NCI-H2081 treated with DMSO at 0.1 percent for 48 hours (cell line): ENCODE results near the gene C1QTNF9.
"Not testable (repeated sequence)": the region's sequence is repeated elsewhere in the genome, so short reads cannot be mapped to it uniquely, and the experiment has no call there.

Experiments
- DNase-seq: peaks from one replicate; lab custom pipeline; 2025; lab: John Stamatoyannopoulos, UW

The C1QTNF9 gene

GRCh38 chr13:24321416-24321815 lies 12.0 kb downstream of the C1QTNF9 start:
- not testable (repeated sequence) for DNase-seq

- DNase-seq, result not testable (repeated sequence)
These were observed 13.1 kb downstream of the C1QTNF9 start for GRCh38 chr13:24322470-24322869.

GRCh38 chr13:24323036-24323738 lies 13.8 kb downstream of the C1QTNF9 start:
- no peak for DNase-seq

- DNase-seq, result no peak
These were observed 14.3 kb downstream of the C1QTNF9 start for GRCh38 chr13:24323739-24324075.

- DNase-seq, result not testable (repeated sequence)
These were observed 18.2 kb downstream of the C1QTNF9 start for GRCh38 chr13:24327598-24327997.

- no peak for DNase-seq
These were observed 18.8 kb downstream of the C1QTNF9 start for GRCh38 chr13:24328145-24328544.

- DNase-seq, result no peak
These were observed 29.3 kb downstream of the C1QTNF9 start for GRCh38 chr13:24338721-24339120.

GRCh38 chr13:24339937-24340607 lies 30.7 kb downstream of the C1QTNF9 start:
- no peak for DNase-seq

- DNase-seq, result no peak
These were observed 31.2 kb downstream of the C1QTNF9 start for GRCh38 chr13:24340608-24340955.

GRCh38 chr13:24341439-24341838 lies 32.1 kb downstream of the C1QTNF9 start:
- DNase-seq, result no peak

GRCh38 chr13:24348385-24348784 lies 39.0 kb downstream of the C1QTNF9 start:
- DNase-seq, result no peak

- DNase-seq, result peak; percentile 11
These were observed 39.6 kb downstream of the C1QTNF9 start for GRCh38 chr13:24348797-24349515.

GRCh38 chr13:24349778-24350664 lies 40.6 kb downstream of the C1QTNF9 start:
- DNase-seq, result not testable (repeated sequence)

GRCh38 chr13:24351423-24351822 lies 42.0 kb downstream of the C1QTNF9 start:
- DNase-seq, result no peak

- DNase-seq, result no peak
These were observed 44.4 kb downstream of the C1QTNF9 start for GRCh38 chr13:24353736-24354135.

- no peak for DNase-seq
These were observed 45.7 kb downstream of the C1QTNF9 start for GRCh38 chr13:24355103-24355502.

- DNase-seq, result no peak
These were observed 46.9 kb downstream of the C1QTNF9 start for GRCh38 chr13:24356270-24356669.

GRCh38 chr13:24356837-24357236 lies 47.5 kb downstream of the C1QTNF9 start:
- DNase-seq, result no peak

- no peak for DNase-seq
These were observed 48.4 kb downstream of the C1QTNF9 start for GRCh38 chr13:24357756-24358155.

GRCh38 chr13:24358836-24359235 lies 49.5 kb downstream of the C1QTNF9 start:
- DNase-seq, result not testable (repeated sequence)

GRCh38 chr13:24359252-24359651 lies 49.9 kb downstream of the C1QTNF9 start:
- DNase-seq, result not testable (repeated sequence)

- no peak for DNase-seq
These were observed 50.7 kb downstream of the C1QTNF9 start for GRCh38 chr13:24360106-24360505.
